Neural cell (in vitro differentiated cells): Measurements from ENCODE around the gene MYOCD. TPM values are rescaled to one million over a fixed set of nuclear protein-coding genes. Genes with fewer than 3 reads are reported as not detected.

Experiments used
- H2AFZ ChIP-seq: fragments of 200-600, 300-800 bp; sonication (generic), shearing (Covaris generic); 2 replicates; pipeline ENCODE4 v1.6.0; 2014; ENCODE audit warnings: low read depth, mild to moderate bottlenecking, antibody characterized with exemption, low read length, moderate library complexity
- H3F3A ChIP-seq: fragments of 200-600 bp; shearing (Covaris generic); 2 replicates; pipeline ENCODE4 v1.6.1; 2016; ENCODE audit warnings: mild to moderate bottlenecking, moderate library complexity, mixed read lengths, antibody characterized with exemption, low read length; ENCODE audit not compliant: insufficient read depth, poor library complexity, severe bottlenecking
- H3K27ac ChIP-seq: fragments of 200-600, 300-800 bp; sonication (generic), shearing (Covaris generic); 2 replicates; pipeline ENCODE4 v1.5.1; 2014; ENCODE audit warnings: mild to moderate bottlenecking, low read length, moderate library complexity
- H3K27me3 ChIP-seq: fragments of 300-800, 200-600 bp; sonication (generic), shearing (Covaris generic); 2 replicates; pipeline ENCODE4 v1.6.0; 2014; ENCODE audit warnings: mild to moderate bottlenecking, low read depth, low read length, moderate library complexity; ENCODE audit not compliant: insufficient read depth
- H3K36me3 ChIP-seq: fragments of 300-800, 200-600 bp; sonication (generic), shearing (Covaris generic); 2 replicates; pipeline ENCODE4 v1.5.1; 2014; ENCODE audit warnings: mild to moderate bottlenecking, antibody characterized with exemption, low read length, moderate library complexity; ENCODE audit not compliant: insufficient read depth
- H3K4me2 ChIP-seq: fragments of 300-800, 200-600 bp; sonication (generic), shearing (Covaris generic); 2 replicates; pipeline ENCODE4 v1.6.0; 2014; ENCODE audit warnings: mild to moderate bottlenecking, low read length
- H3K4me3 ChIP-seq: fragments of 300-800, 200-600 bp; sonication (generic), shearing (Covaris generic); 2 replicates; pipeline ENCODE4 v1.5.1; 2014; ENCODE audit warnings: mild to moderate bottlenecking, low read length, moderate library complexity
- H3K79me2 ChIP-seq: fragments of 200-600 bp; shearing (Covaris generic); replicated peaks from 2 replicates; pipeline ENCODE4 v1.6.0; 2014; ENCODE audit warnings: mild to moderate bottlenecking, low read length, moderate library complexity; ENCODE audit not compliant: insufficient read depth
- H3K9ac ChIP-seq: fragments of 300-800, 200-600 bp; sonication (generic), shearing (Covaris generic); 2 replicates; pipeline ENCODE4 v1.6.1; 2016; ENCODE audit warnings: mild to moderate bottlenecking, low read length, mixed read lengths
- H3K9me2 ChIP-seq: fragments of 200-600 bp; shearing (Covaris generic); 2 replicates; pipeline ENCODE4 v1.6.1; 2016; ENCODE audit warnings: mild to moderate bottlenecking, low read length, mixed read lengths; ENCODE audit not compliant: insufficient read depth
- H3K9me3 ChIP-seq: fragments of 200-600, 300-800 bp; sonication (generic), shearing (Covaris generic); 2 replicates; pipeline ENCODE4 v1.6.1; 2016; ENCODE audit warnings: mild to moderate bottlenecking, mixed run types, low read length, moderate library complexity, mixed read lengths
- H4K20me1 ChIP-seq: fragments of 200-600 bp; shearing (Covaris generic); 2 replicates; pipeline ENCODE4 v1.6.1; 2016; ENCODE audit warnings: mild to moderate bottlenecking, mixed run types; ENCODE audit not compliant: insufficient read depth
- EP300 ChIP-seq: fragments of 450-650 bp; conservative IDR thresholded peaks from 2 replicates; pipeline ENCODE4 v1.6.1; 2014; ENCODE audit warnings: antibody characterized with exemption, mild to moderate bottlenecking, moderate library complexity; ENCODE audit not compliant: poor library complexity, severe bottlenecking
- EZH2 ChIP-seq: fragments of 200-600, 300-800 bp; shearing (Covaris generic), sonication (generic); IDR thresholded peaks from 2 replicates; pipeline ENCODE4 v1.6.1; 2014; ENCODE audit warnings: antibody characterized with exemption, low read length, borderline replicate concordance, mild to moderate bottlenecking; ENCODE audit not compliant: insufficient read depth, poor library complexity, severe bottlenecking
- MXI1 ChIP-seq: fragments of 450-650 bp; conservative IDR thresholded peaks from 2 replicates; pipeline ENCODE4 v1.6.1; 2014; ENCODE audit warnings: antibody characterized with exemption, mild to moderate bottlenecking; ENCODE audit not compliant: poor library complexity, severe bottlenecking
- POLR2AphosphoS5 ChIP-seq: IDR thresholded peaks from 2 replicates; pipeline ENCODE4 v1.6.1; 2012
- RAD21 ChIP-seq: fragments of 450-650 bp; conservative IDR thresholded peaks from 2 replicates; pipeline ENCODE4 v1.6.1; 2014; ENCODE audit warnings: antibody characterized with exemption, mild to moderate bottlenecking, moderate library complexity
- SMC3 ChIP-seq: fragments of 450-650 bp; conservative IDR thresholded peaks from 2 replicates; pipeline ENCODE4 v1.6.1; 2014; ENCODE audit warnings: antibody characterized with exemption, mild to moderate bottlenecking, moderate library complexity; ENCODE audit not compliant: poor library complexity
- TAF1 ChIP-seq: IDR thresholded peaks from 2 replicates; pipeline ENCODE4 v1.6.1; 2012; ENCODE audit warnings: low read depth
- polyA plus RNA-seq: library from polyadenylated mRNA; depleted of rRNA; stranded (reverse); fragments of >200 nt; gene quantifications from 2 replicates; pipeline ENCODE4 v1.2.3, GENCODE V29; 2014
- TF ChIP-seq, protein P1 (sequence below): IDR thresholded peaks from 2 replicates; pipeline ENCODE4 v1.6.1; 2012; ENCODE audit warnings: borderline replicate concordance
- TF ChIP-seq, protein P2 (sequence below): fragments of 450-650 bp; IDR thresholded peaks from 2 replicates; pipeline ENCODE4 v1.5.1; 2014; ENCODE audit warnings: antibody characterized with exemption, mild to moderate bottlenecking, moderate library complexity; ENCODE audit not compliant: poor library complexity, severe bottlenecking

MYOCD gene
- polyA plus RNA-seq, 1 donor from 2014 or later, result not detected

DNA sequence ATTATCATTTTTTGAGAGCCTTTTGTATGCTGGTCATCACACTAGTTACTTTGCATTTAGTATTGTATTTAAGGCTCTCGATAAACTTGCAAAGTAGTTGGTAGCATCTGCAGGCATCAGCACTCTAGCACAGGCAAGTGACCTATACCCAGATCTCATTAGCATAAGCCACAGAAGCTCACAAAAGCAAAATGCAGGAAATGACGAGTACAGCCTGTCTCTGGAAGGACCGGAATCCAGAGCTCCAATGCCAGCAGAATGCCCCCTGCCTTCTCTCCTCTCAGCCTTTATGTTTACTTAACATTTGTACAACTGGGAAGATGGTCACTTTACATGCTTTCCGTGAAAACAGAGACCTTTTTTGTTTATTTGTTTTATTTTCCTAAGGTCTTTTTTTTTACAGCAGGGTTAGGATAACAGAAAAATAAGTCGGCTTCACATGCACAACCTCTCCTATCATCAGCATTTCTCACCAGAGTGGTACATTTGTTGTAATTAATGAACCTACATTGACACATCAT is 45.4 kb upstream of the MYOCD start:
- Histone ChIP-seq H3K4me3 (no peak overlapping the region), H2AFZ (no peak overlapping the region), H3F3A (no peaks in the 10 kb centered on the region), H3K79me2 (no peaks in the 10 kb centered on the region), H3K4me2 (no peak overlapping the region), H4K20me1 (no peaks in the 10 kb centered on the region), H3K36me3 (no peaks in the 10 kb centered on the region), H3K27ac (no peak overlapping the region), H3K9me3 (no peaks in the 10 kb centered on the region), H3K9me2 (no peaks in the 10 kb centered on the region), H3K9ac (no peak overlapping the region), H3K27me3 (no peaks in the 10 kb centered on the region)
- TF ChIP-seq MXI1, result no peak
- TF ChIP-seq POLR2AphosphoS5, result no peak
- no peak for TF ChIP-seq RAD21
- TF ChIP-seq TAF1, result no peak
- no peak for TF ChIP-seq EZH2
- TF ChIP-seq, protein P1, sequence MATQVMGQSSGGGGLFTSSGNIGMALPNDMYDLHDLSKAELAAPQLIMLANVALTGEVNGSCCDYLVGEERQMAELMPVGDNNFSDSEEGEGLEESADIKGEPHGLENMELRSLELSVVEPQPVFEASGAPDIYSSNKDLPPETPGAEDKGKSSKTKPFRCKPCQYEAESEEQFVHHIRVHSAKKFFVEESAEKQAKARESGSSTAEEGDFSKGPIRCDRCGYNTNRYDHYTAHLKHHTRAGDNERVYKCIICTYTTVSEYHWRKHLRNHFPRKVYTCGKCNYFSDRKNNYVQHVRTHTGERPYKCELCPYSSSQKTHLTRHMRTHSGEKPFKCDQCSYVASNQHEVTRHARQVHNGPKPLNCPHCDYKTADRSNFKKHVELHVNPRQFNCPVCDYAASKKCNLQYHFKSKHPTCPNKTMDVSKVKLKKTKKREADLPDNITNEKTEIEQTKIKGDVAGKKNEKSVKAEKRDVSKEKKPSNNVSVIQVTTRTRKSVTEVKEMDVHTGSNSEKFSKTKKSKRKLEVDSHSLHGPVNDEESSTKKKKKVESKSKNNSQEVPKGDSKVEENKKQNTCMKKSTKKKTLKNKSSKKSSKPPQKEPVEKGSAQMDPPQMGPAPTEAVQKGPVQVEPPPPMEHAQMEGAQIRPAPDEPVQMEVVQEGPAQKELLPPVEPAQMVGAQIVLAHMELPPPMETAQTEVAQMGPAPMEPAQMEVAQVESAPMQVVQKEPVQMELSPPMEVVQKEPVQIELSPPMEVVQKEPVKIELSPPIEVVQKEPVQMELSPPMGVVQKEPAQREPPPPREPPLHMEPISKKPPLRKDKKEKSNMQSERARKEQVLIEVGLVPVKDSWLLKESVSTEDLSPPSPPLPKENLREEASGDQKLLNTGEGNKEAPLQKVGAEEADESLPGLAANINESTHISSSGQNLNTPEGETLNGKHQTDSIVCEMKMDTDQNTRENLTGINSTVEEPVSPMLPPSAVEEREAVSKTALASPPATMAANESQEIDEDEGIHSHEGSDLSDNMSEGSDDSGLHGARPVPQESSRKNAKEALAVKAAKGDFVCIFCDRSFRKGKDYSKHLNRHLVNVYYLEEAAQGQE, result no peak
- TF ChIP-seq, protein P2, sequence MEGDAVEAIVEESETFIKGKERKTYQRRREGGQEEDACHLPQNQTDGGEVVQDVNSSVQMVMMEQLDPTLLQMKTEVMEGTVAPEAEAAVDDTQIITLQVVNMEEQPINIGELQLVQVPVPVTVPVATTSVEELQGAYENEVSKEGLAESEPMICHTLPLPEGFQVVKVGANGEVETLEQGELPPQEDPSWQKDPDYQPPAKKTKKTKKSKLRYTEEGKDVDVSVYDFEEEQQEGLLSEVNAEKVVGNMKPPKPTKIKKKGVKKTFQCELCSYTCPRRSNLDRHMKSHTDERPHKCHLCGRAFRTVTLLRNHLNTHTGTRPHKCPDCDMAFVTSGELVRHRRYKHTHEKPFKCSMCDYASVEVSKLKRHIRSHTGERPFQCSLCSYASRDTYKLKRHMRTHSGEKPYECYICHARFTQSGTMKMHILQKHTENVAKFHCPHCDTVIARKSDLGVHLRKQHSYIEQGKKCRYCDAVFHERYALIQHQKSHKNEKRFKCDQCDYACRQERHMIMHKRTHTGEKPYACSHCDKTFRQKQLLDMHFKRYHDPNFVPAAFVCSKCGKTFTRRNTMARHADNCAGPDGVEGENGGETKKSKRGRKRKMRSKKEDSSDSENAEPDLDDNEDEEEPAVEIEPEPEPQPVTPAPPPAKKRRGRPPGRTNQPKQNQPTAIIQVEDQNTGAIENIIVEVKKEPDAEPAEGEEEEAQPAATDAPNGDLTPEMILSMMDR, result no peak
- no peak for TF ChIP-seq SMC3

DNA sequence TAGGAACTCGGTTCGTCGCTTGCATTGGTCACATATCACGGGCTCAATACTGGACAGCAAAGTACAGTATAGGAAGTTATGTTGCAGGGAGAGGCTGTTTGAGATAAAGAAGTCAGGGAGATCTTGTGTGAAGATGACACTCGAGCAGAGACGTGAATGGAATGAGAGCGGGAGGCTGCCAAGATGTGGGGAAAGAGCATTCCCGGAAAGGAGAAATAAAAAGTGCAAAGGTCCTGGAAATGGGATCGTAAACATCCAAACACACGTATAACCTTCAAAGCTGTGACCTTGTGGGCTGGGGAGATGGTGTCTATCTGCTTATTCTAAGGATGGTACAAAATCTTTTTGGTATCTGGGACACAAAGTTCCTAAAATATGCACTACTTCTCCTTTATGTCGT is 43.0 kb upstream of the MYOCD start:
- Histone ChIP-seq H3K36me3 (no peaks in the 10 kb centered on the region), H2AFZ (no peak overlapping the region), H3K9ac (no peak overlapping the region), H3K79me2 (no peaks in the 10 kb centered on the region), H3K27ac (no peak overlapping the region), H3K9me2 (no peaks in the 10 kb centered on the region), H3K9me3 (no peaks in the 10 kb centered on the region), H3F3A (no peaks in the 10 kb centered on the region), H4K20me1 (no peaks in the 10 kb centered on the region), H3K4me3 (no peak overlapping the region), H3K4me2 (no peak overlapping the region), H3K27me3 (no peaks in the 10 kb centered on the region)
- TF ChIP-seq SMC3, result no peak
- no peak for TF ChIP-seq POLR2AphosphoS5
- TF ChIP-seq TAF1, result no peak

DNA sequence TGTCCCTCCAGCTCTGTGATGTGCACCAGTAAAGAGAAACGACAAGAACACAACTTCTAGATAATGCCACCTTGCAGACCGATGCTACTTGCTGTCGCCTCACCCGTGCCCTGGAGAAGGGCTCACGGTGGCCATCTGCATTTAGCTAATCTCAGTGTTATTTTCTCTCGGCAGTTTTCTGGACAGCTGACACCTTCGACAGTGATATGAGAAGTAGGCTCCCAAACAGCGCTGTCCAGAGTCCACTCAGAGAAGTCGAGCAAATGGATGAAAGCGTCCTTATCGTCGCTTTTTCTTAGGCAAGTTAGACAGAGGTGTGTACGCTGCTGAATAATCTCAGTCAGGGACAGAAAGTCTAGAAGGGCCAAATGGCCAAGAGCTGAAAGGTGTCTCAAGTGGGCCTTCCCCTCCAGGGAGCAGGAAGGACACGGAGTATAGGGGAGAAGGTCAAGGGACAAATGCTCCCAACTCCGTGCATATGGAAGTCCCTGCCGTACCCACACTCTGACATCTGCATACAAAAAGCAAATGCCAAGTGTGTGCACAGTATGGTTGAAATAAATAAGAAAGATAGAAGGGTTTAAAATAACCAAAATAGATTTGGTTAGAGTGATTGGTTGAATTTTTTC is 42.4 kb upstream of the MYOCD start:
- no peak overlapping the region for H3K9ac ChIP-seq
- H3K27ac ChIP-seq, result no peak overlapping the region
- no peaks in the 10 kb centered on the region for H3K9me2 ChIP-seq
- no peaks in the 10 kb centered on the region for H3K27me3 ChIP-seq
- no peak overlapping the region for H3K4me3 ChIP-seq
- no peak overlapping the region for H3K4me2 ChIP-seq
- TF ChIP-seq POLR2AphosphoS5 (no peak), EZH2 (no peak), RAD21 (no peak), EP300 (no peak)
- TF ChIP-seq, protein P2, result no peak
- TF ChIP-seq, protein P1, result no peak
- no peaks in the 10 kb centered on the region for H3F3A ChIP-seq
- no peaks in the 10 kb centered on the region for H3K79me2 ChIP-seq
- H3K9me3 ChIP-seq, result no peaks in the 10 kb centered on the region
- no peaks in the 10 kb centered on the region for H4K20me1 ChIP-seq
- H2AFZ ChIP-seq, result no peak overlapping the region
- H3K36me3 ChIP-seq, result no peaks in the 10 kb centered on the region
